HepG2 (cell line): ENCODE data around the gene AUNIP. TPM values are rescaled to one million over a fixed set of nuclear protein-coding genes. Genes with fewer than 3 reads are reported as not detected.

Experiments
- ATAC-seq: fragments of 200-7000 bp; cut with Tn5 transposase; 3 replicates; pipeline ENCODE4 v1.9.1; 2020; ENCODE audit warnings: mild to moderate bottlenecking, moderate library complexity
- BruUV-seq: library from RNA; stranded (reverse); fragments of 400-500 nt; replicated peaks from 2 replicates; lab custom pipeline; 2021; lab: Mats Ljungman, UMichigan
- CTCF ChIA-PET: fragments of 300-600 bp; formaldehyde crosslinking; extraction: SDS; loops from one replicate; lab custom pipeline; 2021; ENCODE audit warnings: low total read pairs, inconsistent platforms, low intra/inter-chr PET ratio; lab: Yijun Ruan, JAX
- POLR2A ChIA-PET: fragments of 350-600 bp; sonication (Branson Sonifier 250); formaldehyde crosslinking; loops from one replicate; lab custom pipeline; 2020; ENCODE audit warnings: antibody characterized with exemption, inconsistent platforms; lab: Yijun Ruan, JAX
- DNase-seq: peaks from one replicate; pipeline ENCODE4 v3.0.0-alpha.2; 2015; ENCODE audit warnings: low spot score
- FAIRE-seq: peaks from 3 replicates; lab custom pipeline; 2011; peaks lifted over from hg19 to GRCh38; lab: Jason Lieb, UNC
- H2AFZ ChIP-seq: one replicate; pipeline ENCODE4 v1.6.1; 2011; ENCODE audit warnings: low read length, inconsistent platforms
- H3K27ac ChIP-seq: fragments of 300-600 bp; 3 replicates; pipeline ENCODE4 v1.8.0; 2011; ENCODE audit warnings: mixed run types, mild to moderate bottlenecking, mixed read lengths, low read length, inconsistent platforms; ENCODE audit not compliant: insufficient read depth; ENCODE audit errors: extremely low read length
- H3K27me3 ChIP-seq, 2 experiments: fragments of 200-600 bp in 1 of 2; 2 replicates in 1 of 2; 3 replicates in 1 of 2; pipeline versions ENCODE4 v1.6.0 to v1.8.0; 2011; ENCODE audit warnings: low read length in 2 of 2, mild to moderate bottlenecking in 2 of 2, moderate library complexity in 2 of 2, inconsistent platforms in 1 of 2; ENCODE audit not compliant: insufficient read depth in 2 of 2, control insufficient read depth in 1 of 2
- H3K36me3 ChIP-seq, 2 experiments: fragments of 200-600 bp in 1 of 2; replicated peaks in 1 of 2; 2 replicates in 1 of 2; 3 replicates in 1 of 2; pipeline versions ENCODE4 v1.5.1 to v1.8.0; 2011; ENCODE audit warnings: low read length in 2 of 2, inconsistent platforms in 1 of 2; ENCODE audit not compliant: insufficient read depth in 2 of 2, control insufficient read depth in 1 of 2
- H3K4me1 ChIP-seq: 2 replicates; pipeline ENCODE4 v1.5.1; 2012; ENCODE audit warnings: low read length, inconsistent platforms; ENCODE audit not compliant: insufficient read depth
- H3K4me2 ChIP-seq: 2 replicates; pipeline ENCODE4 v1.6.0; 2011; ENCODE audit warnings: low read depth, low read length, inconsistent platforms
- H3K4me3 ChIP-seq, 3 experiments: fragments of 200-600 bp in 1 of 3; sonication (generic), shearing (Covaris generic) in 1 of 3; replicated peaks in 1 of 3; 2 replicates each; pipeline ENCODE4 v1.5.1; 2011 to 2016; ENCODE audit warnings: low read length in 3 of 3, inconsistent platforms in 2 of 3, low read depth in 2 of 3, mild to moderate bottlenecking in 2 of 3, control low read depth in 1 of 3, mixed read lengths in 1 of 3; ENCODE audit not compliant: insufficient read depth in 1 of 3
- H3K79me2 ChIP-seq: one replicate; pipeline ENCODE4 v1.6.1; 2011; ENCODE audit warnings: low read length, inconsistent platforms; ENCODE audit not compliant: insufficient read depth
- H3K9ac ChIP-seq: 2 replicates; pipeline ENCODE4 v1.6.0; 2011; ENCODE audit warnings: mild to moderate bottlenecking, low read depth, low read length, inconsistent platforms; ENCODE audit not compliant: insufficient read depth
- H3K9me3 ChIP-seq: 2 replicates; pipeline ENCODE4 v1.5.1; 2012; ENCODE audit warnings: mild to moderate bottlenecking, low read length
- H4K20me1 ChIP-seq: 2 replicates; pipeline ENCODE4 v1.6.0; 2011; ENCODE audit warnings: inconsistent platforms, mild to moderate bottlenecking, low read length, moderate library complexity; ENCODE audit not compliant: insufficient read depth
- CBFB ChIP-seq: sonication (generic); formaldehyde crosslinking; IDR thresholded peaks from 2 replicates; pipeline ENCODE4 v1.4.0; 2020; ENCODE audit warnings: missing genetic modification reagents
- DRAP1 ChIP-seq: IDR thresholded peaks from 2 replicates; pipeline ENCODE4 v1.6.1; 2016; ENCODE audit warnings: missing genetic modification reagents, missing compliant biosample characterization
- EED ChIP-seq: sonication (generic); formaldehyde crosslinking; IDR thresholded peaks from 2 replicates; pipeline ENCODE4 v1.5.0; 2020; ENCODE audit warnings: mild to moderate bottlenecking, missing genetic modification reagents
- KDM5B ChIP-seq: sonication (generic); formaldehyde crosslinking; IDR thresholded peaks from 2 replicates; pipeline ENCODE4 v1.4.0; 2020; ENCODE audit warnings: missing genetic modification reagents, mild to moderate bottlenecking, borderline replicate concordance
- ZNF354B ChIP-seq: sonication (generic); formaldehyde crosslinking; IDR thresholded peaks from 2 replicates; pipeline ENCODE4 v1.8.0; 2022; ENCODE audit warnings: mild to moderate bottlenecking, missing genetic modification reagents
- ZNF839 ChIP-seq: sonication (generic); formaldehyde crosslinking; IDR thresholded peaks from 2 replicates; pipeline ENCODE4 v1.4.0; 2020; ENCODE audit warnings: missing genetic modification reagents, mild to moderate bottlenecking, borderline replicate concordance
- WGBS: methylation state at CpG from one replicate; pipeline ENCODE4 v1.1.6; 2017; ENCODE audit warnings: low lambda C conversion rate; 5-methylcytosine and 5-hydroxymethylcytosine counted together
- in situ Hi-C: cut with HindIII; loops from 2 replicates; pipeline ENCODE4 v1.10.0; 2017; ENCODE audit warnings: low pct_unique_long_range_greater_than_20kb; ENCODE audit not compliant: extremely low pct_ligation_motif_present
- intact Hi-C: fragments of 100-400 bp; cut with micrococcal nuclease; formaldehyde crosslinking; loops from one replicate; pipeline ENCODE4 v1.10.0; 2022; ENCODE audit not compliant: unreplicated experiment
- polyA plus RNA-seq, 8 experiments: library from polyadenylated mRNA; depleted of rRNA in 3 of 8; stranded (reverse) in 7 of 8; unstranded in 1 of 8; fragments of >200 nt; fragmentation: Illumina TruSeq in 4 of 8; extraction: Trizol in 4 of 8; gene quantifications; 2 replicates each; pipeline versions ENCODE4 v1.2.1 to v1.2.3, GENCODE V29; 2011 to 2016; ENCODE audit warnings: low read depth in 4 of 8, missing spikeins in 1 of 8, mixed read lengths in 1 of 8; ENCODE audit not compliant: insufficient read depth in 1 of 8
- total RNA-seq, 5 experiments: library from RNA; depleted of rRNA; stranded (reverse); fragments of >200 nt; fragmentation: Illumina TruSeq; extraction: Trizol; gene quantifications; 2 replicates each; pipeline ENCODE4 v1.2.3, GENCODE V29; 2016; ENCODE audit warnings: low read depth in 1 of 5
- TF ChIP-seq, protein P1 (sequence below): IDR thresholded peaks from 2 replicates; pipeline ENCODE4 v1.6.1; 2016; ENCODE audit warnings: low read depth, missing genetic modification reagents, missing compliant biosample characterization
- TF ChIP-seq, protein P2 (sequence below), 2 experiments: sonication (generic) in 1 of 2; formaldehyde crosslinking in 1 of 2; IDR thresholded peaks; 2 replicates each; pipeline versions ENCODE4 v1.6.1 to v1.9.0; 2014 to 2022; ENCODE audit warnings: antibody characterized with exemption in 1 of 2, borderline replicate concordance in 1 of 2, inconsistent platforms in 1 of 2, low read depth in 1 of 2, missing genetic modification reagents in 1 of 2

Gene AUNIP
- total and polyA plus RNA-seq, 2 of the 13 experiments (the other 11 are each of a cell fraction or from before 2014, with no cell fraction given): 3.8 to 12.3 TPM

GRCh38 chr1:25807480-25808390, 51.5 kb downstream of the AUNIP start:
- ATAC-seq (no peak), FAIRE-seq (no peak), DNase-seq (no peak)
- Histone ChIP-seq H3K27me3 (no peaks in the 10 kb centered on the region), H3K27ac (no peak overlapping the region), H2AFZ (no peak overlapping the region), H3K4me1 (no peaks in the 10 kb centered on the region), H3K36me3 (no peaks in the 10 kb centered on the region), H3K9me3 (no peaks in the 10 kb centered on the region), H3K9ac (no peak overlapping the region), H3K79me2 (no peaks in the 10 kb centered on the region), H3K4me3 (no peak overlapping the region), H4K20me1 (no peaks in the 10 kb centered on the region), H3K4me2 (no peak overlapping the region)
- BruUV-seq: no TSS peak
- in situ Hi-C loops: loop anchor here (25.0 kb wide), 1 partner anchor 195 kb away; the partner anchor contains the start of gene MAN1C1
- CTCF ChIA-PET: no interaction called here
- POLR2A ChIA-PET: no interaction called here
- intact Hi-C loops: no loop called here
- TF ChIP-seq CBFB (CRISPR knock-in tag): no peak
- no peak for TF ChIP-seq DRAP1
- no peak for TF ChIP-seq KDM5B
- TF ChIP-seq, protein P1, sequence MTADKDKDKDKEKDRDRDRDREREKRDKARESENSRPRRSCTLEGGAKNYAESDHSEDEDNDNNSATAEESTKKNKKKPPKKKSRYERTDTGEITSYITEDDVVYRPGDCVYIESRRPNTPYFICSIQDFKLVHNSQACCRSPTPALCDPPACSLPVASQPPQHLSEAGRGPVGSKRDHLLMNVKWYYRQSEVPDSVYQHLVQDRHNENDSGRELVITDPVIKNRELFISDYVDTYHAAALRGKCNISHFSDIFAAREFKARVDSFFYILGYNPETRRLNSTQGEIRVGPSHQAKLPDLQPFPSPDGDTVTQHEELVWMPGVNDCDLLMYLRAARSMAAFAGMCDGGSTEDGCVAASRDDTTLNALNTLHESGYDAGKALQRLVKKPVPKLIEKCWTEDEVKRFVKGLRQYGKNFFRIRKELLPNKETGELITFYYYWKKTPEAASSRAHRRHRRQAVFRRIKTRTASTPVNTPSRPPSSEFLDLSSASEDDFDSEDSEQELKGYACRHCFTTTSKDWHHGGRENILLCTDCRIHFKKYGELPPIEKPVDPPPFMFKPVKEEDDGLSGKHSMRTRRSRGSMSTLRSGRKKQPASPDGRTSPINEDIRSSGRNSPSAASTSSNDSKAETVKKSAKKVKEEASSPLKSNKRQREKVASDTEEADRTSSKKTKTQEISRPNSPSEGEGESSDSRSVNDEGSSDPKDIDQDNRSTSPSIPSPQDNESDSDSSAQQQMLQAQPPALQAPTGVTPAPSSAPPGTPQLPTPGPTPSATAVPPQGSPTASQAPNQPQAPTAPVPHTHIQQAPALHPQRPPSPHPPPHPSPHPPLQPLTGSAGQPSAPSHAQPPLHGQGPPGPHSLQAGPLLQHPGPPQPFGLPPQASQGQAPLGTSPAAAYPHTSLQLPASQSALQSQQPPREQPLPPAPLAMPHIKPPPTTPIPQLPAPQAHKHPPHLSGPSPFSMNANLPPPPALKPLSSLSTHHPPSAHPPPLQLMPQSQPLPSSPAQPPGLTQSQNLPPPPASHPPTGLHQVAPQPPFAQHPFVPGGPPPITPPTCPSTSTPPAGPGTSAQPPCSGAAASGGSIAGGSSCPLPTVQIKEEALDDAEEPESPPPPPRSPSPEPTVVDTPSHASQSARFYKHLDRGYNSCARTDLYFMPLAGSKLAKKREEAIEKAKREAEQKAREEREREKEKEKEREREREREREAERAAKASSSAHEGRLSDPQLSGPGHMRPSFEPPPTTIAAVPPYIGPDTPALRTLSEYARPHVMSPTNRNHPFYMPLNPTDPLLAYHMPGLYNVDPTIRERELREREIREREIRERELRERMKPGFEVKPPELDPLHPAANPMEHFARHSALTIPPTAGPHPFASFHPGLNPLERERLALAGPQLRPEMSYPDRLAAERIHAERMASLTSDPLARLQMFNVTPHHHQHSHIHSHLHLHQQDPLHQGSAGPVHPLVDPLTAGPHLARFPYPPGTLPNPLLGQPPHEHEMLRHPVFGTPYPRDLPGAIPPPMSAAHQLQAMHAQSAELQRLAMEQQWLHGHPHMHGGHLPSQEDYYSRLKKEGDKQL (CRISPR knock-in tag): no peak
- TF ChIP-seq EED (CRISPR knock-in tag): no peak
- TF ChIP-seq, protein P2, sequence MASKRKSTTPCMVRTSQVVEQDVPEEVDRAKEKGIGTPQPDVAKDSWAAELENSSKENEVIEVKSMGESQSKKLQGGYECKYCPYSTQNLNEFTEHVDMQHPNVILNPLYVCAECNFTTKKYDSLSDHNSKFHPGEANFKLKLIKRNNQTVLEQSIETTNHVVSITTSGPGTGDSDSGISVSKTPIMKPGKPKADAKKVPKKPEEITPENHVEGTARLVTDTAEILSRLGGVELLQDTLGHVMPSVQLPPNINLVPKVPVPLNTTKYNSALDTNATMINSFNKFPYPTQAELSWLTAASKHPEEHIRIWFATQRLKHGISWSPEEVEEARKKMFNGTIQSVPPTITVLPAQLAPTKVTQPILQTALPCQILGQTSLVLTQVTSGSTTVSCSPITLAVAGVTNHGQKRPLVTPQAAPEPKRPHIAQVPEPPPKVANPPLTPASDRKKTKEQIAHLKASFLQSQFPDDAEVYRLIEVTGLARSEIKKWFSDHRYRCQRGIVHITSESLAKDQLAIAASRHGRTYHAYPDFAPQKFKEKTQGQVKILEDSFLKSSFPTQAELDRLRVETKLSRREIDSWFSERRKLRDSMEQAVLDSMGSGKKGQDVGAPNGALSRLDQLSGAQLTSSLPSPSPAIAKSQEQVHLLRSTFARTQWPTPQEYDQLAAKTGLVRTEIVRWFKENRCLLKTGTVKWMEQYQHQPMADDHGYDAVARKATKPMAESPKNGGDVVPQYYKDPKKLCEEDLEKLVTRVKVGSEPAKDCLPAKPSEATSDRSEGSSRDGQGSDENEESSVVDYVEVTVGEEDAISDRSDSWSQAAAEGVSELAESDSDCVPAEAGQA (IDR thresholded peaks at IDR 0.05; ENCODE audit: low read depth): no peak
- TF ChIP-seq, protein P2 (CRISPR knock-in tag; IDR thresholded peaks at IDR 0.05; ENCODE audit: borderline replicate concordance): no peak
- TF ChIP-seq ZNF839: no peak
- no peak for TF ChIP-seq ZNF354B (CRISPR knock-in tag)
- WGBS: 95% methylated on average over 11 of the region's 20 CpGs
